NCI-H1694 (cell line): ENCODE measurements around the gene USHBP1.
"Not testable (repeated sequence)": the region's sequence is repeated elsewhere in the genome, so short reads cannot be mapped to it uniquely, and the experiment has no call there.

Experiments
- DNase-seq: peaks from one replicate; lab custom pipeline; 2025; lab: John Stamatoyannopoulos, UW

USHBP1 gene

DNA sequence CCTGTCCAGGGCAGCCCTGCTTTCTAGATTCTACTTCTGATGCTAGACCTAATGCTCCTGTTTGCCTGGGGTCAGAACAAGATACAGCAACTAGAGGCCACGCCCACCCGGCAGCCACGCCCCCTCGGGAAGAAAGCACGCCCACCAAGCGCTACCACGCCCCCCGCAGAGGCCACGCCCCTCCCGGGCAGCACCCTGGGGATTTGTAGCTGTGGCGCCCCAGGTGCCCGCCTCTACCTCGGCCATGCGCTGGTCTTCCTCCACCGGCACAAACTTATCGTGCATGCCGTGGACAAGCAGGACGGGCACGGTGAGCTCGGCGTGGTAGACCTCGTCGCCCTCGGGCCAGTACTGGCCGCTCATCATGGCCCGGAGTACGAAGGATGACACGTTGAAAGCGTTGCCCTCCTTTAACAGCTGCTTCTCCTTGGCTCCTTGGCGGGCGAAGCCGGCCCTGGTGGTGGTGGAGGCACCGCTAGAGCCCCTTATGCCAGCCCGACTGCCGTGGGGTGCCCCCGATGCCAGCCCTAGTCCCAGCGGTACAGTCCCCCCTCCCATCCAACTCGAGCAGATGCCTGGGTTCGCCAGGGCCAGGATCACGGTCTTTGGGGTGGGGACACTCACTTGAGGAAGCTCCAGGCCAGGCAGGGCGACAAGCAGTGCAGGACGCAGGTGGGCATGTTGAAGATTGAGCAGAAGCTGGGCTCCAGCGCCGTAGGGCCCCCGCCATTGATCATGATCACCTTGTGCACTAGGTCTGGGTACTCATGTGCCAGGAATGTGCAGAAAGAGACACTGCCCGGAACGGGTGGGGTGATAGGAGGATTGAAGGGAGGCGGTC, 29.7 kb upstream of the USHBP1 start:
- no peak for DNase-seq

DNA sequence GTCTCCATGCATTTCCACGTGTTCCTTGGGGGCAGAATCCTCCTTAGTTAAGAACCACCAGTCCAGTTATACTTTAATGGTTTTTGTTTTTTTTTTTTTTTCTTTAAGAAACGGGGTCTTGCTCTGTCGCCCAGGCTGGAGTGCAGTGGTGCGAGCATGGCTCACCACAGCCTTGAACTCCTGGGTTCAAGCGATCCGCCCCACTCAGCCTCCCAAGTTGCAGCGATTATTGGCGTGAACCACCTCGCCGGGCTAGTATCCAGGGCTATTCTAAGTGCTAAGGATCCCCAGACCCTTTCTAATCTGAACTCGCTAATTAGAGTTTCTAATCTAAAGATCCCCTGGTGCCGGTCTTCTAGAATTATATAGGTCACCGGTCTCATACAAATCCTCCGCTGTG, 29.1 kb upstream of the USHBP1 start:
- no peak for DNase-seq

DNA sequence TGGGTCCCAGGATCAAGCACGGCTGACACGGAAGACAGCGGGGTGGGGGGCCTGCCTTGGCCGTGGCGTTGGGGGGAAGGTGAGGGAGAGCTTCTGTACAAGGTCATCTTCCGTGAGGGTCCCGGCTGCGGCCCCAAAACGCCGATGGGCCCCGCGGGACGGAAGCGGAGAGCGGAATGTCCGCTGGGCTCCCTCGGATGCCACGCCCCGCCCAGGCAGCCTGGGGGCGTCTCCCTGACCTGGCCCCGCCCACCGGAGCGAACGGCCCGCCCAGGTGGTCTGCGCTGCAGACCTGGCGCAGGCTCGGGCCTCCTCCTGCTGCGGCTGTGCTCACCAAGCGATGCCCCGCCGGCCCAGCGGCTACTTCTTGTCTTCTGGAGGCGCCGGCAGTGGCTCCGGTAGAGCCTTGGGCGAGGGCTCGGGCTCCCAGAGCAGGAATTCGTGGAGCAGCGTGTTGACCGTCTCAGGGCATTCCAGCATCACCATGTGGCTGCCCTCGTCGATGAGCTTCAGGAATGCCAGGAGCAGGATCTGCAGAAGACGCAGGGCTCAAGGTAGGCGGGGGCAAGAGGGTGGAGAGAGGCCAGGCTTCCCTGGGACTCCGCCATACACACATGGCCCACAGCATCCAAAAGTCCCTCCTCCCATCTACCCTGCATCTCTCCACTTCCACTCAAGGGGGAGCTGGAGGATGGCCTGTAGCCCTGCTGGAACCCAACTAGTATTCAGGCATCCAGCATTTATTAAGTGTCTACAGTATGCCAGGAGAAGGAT, 27.9 kb upstream of the USHBP1 start:
- peak; percentile 73 for DNase-seq

DNA sequence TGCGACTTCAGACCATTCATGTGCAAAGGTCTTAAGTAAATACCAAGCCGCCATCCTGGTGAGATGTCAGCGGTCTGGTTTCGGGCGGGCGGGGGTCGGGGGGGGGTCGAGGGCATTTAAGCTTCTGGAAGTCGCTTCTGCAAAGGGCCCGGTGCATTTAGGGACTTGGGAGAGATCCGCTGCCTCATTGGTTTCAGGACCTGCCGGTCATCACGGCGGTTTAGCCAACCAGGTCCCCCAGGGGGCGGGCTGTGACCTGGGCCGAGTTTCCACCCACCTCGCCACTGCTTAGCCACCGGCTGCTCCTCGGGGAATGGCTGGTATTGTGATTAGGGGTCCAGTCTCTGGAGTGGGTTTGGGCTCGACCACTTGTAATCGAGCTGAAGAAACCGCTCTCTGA, 24.9 kb upstream of the USHBP1 start:
- no peak for DNase-seq

DNA sequence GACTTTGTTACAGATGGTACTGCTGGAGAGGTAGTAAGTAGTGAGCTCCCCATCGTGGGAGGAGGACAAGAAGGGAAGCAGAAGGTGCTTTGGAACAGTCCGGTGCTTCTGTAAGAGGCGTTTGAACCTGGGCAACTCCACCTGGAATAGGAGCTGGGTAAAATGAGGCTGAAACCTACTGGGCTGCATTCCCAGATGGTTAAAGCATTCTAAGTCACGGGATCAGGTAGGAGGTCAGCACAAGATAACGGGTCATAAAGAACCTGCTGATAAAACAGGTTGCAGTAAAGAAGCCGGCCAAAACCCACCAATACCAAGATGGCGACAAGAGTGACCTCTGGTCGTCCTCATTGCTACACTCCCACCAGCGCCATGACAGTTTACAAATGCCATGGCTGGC, 22.2 kb upstream of the USHBP1 start:
- DNase-seq = no peak

DNA sequence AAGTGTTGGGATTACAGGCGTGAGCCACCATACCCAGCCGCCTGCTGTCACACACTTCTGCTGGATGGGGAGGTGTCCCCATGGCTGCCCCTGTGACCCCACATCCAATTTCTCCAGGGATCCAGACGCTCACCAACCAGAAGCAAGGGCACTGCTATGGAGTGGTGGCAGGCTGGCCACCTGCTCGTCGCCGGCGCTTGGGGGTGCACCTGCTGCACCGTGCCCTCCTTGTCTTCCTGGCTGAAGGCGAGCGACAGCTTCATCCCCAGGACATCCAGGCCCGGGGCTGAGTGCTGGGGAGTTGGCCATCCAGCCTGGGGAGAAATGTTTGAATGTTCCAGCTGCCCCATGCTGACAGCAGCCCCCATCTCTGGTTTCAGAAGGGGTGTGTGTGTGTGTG, 21.7 kb upstream of the USHBP1 start:
- DNase-seq = no peak

DNA sequence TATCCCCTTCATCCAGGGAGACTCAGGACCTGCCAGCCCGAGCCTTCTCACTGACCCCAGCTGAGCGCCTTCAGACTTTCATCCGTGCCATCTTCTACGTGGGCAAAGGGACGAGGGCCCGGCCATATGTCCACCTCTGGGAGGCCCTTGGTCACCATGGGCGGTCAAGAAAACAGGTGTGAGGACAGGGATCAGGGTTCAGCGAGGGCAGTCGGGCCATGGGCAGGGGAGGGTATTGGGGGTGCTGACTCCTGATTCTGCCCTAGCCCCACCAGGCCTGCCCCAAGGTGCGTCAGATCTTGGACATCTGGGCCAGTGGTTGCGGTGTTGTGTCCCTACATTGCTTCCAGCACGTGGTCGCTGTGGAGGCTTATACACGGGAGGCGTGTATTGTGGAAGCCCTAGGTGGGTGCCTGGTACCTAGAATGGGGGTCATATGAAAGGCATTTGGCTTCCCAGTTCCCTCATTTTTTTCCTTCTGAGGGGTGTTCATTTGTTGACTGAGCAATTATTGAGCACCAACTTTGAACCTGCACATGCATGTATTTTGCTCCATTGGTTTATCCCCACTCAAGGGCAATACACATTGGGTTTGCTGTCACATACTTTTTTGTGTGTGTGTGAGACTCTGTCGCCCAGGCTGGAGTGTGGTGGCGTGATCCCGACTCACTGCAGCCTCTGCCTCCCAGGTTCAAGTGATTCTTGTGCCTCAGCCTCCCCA, 21.0 kb upstream of the USHBP1 start:
- DNase-seq = no peak

DNA sequence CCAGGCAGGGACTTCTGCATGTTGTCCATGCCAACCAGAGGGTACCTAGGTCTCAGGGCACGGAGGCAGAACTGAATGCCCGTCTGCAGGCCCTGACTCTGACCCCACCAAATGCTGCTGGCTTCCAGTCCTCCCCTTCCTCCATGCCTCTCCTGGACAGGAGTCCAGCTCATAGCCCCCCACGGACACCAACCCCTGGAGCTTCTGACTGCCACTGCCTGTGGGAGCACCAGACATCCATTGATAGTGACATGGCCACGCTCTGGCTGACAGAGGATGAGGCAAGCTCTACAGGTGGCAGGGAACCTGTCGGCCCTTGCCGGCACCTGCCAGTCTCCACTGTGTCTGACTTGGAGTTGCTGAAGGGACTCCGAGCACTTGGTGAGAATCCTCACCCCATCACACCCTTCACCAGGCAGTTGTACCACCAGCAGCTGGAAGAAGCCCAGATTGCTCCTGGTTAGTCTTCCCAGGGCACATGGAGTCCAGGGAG, 19.0 kb upstream of the USHBP1 start:
- DNase-seq = no peak

DNA sequence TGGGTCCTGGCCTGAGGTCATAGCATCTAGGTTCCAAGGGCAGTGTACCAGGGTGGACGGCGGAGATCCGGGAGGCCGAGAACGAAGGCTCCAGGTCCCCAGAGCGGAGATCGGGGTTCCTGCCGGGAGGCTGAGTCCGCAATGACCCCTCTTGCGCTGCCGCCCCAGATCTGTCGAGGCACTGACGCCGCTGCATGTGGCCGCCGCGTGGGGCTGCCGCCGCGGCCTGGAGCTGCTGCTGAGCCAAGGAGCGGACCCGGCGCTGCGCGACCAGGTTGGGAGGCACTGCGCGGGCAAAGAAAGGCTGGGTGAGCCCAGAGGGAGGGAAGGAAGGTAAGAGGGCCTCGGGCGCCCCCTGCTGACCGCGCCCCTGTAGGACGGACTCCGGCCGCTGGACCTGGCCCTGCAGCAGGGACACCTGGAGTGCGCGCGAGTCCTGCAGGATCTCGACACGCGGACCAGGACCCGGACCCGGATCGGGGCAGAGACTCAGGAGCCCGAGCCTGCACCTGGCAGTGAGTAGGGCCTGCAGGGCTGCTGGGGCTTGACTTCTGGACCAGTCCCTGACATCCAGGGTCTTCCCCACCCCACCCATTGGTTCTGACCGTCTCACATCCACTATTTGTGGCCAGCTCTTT, 18.1 kb upstream of the USHBP1 start:
- peak; percentile 29 for DNase-seq

DNA sequence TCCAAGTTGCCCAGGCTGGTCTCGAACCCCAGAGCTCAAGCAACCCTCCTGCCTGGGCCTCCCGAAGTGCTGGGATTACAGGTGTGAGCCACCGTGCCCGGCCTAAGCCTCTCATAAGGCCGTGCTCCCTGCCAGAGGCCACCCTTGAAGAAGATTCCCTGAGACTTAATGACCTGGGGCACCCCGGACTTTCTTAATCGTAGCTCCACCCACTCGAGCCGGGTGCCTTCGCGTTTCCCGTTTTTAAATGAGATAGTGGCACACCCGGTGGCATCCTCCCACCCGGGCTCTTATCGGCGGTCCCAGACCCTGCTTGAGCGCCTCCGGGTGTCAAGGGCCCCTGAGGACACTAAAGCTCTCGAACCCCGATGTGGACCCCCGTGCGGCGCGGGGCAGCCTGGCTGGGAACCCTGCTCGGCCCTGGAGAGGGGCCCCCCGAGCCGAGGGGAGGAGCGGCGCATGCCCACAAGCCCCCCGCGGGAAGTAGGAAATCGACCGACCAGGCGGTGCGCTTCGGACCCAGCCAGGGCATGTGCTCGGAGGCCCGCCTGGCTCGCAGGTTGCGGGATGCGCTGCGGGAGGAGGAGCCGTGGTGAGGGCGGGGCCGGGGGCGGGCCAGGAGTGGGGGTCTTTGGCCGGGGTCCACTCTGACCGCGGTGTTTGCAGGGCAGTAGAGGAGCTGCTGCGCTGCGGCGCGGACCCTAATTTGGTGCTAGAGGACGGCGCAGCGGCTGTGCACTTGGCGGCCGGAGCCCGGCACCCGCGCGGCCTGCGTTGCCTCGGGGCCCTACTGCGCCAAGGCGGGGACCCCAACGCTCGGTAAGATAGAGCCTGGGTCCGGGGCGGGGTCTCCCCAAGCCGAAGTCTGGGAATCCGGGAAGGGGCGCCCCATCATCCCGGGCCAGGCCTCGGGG, 17.1 kb upstream of the USHBP1 start, which contains the start of gene ANKLE1:
Gene ANKLE1 (plus strand): TSS at position 511 of the 914 bp plus-strand sequence. CDS start 20 bp downstream, at position 531.
- no peak for DNase-seq

DNA sequence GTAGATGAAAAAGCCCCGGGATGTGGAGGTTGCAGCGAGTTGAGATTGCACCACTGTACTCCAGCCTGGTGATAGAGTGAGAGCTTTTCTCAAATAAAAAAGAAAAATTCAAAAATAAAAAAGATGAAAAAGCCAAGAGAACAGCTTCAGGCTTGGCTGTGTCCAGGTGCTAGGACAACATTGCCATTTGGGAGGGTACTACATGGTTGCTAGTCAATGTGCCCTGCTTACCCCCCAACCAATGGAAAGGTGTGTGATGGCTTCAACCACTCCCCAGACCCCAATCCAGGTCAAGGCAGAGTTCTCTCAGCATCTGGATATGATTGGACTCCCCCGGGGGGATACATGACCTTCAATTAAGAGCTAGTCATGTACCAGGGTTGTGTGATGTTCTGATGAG, 14.9 kb upstream of the USHBP1 start:
- DNase-seq = no peak

DNA sequence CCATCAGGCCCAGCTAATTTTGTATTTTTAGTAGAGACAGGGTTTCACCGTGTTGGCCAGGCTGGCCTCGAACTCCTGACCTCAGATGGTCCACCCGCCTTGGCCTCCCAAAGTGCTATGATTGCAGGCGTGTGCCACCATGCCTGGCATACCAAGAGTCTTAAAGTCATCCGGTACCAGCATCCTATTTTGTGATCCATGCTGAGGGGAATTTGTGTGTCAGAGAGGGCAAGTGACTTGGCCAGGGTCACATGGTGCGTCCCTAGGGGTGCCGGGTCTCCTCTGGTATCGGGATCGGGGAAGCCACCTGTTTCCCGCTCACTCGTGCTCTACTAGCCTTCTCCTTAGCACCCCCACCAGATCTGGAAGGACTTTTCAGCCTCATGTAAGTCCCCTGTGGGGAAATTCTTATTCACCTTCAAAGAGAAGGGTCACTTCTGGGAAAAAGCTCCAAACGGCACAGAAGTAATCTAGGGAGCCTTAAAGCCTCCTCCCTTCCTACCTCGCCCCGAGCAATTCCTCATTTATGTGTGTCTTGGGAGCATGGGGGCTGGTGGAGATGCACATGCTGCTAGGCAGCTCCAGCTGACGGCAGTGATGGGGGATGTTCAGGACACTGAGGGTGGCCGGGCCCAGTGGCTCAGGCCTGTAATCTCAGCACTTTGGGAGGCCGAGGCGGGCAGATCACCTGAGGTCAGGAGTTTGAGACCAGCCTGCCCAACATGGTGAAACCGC, 11.1 kb upstream of the USHBP1 start:
- DNase-seq = no peak

DNA sequence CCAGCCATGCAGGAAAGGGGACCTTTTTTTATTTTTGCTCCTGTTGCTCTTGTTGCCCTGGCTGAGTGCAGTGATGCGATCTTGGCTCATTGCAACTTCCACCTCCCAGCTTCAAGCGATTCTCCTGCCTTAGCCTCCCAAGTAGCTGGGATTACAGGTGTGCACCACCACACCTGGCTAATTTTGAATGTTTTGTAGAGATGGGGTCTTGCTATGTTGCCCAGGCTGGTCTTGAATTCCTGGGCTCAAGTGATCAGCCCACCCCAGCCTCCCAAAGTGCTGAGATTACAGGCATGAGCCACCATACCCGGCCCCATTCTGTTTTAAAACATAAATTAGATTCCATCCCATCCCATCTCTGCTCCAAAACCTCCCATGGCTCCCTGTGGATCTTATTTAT, 10.3 kb upstream of the USHBP1 start:
- not testable (repeated sequence) for DNase-seq

DNA sequence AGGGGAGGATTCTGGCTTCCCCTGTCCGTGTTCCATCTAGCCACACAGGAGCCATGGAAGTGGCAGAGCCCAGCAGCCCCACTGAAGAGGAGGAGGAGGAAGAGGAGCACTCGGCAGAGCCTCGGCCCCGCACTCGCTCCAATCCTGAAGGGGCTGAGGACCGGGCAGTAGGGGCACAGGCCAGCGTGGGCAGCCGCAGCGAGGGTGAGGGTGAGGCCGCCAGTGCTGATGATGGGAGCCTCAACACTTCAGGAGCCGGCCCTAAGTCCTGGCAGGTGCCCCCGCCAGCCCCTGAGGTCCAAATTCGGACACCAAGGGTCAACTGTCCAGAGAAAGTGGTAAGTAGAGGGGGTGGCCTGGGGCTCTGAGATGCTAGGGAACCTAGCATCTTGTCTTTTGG, 4.2 kb upstream of the USHBP1 start:
- no peak for DNase-seq

DNA sequence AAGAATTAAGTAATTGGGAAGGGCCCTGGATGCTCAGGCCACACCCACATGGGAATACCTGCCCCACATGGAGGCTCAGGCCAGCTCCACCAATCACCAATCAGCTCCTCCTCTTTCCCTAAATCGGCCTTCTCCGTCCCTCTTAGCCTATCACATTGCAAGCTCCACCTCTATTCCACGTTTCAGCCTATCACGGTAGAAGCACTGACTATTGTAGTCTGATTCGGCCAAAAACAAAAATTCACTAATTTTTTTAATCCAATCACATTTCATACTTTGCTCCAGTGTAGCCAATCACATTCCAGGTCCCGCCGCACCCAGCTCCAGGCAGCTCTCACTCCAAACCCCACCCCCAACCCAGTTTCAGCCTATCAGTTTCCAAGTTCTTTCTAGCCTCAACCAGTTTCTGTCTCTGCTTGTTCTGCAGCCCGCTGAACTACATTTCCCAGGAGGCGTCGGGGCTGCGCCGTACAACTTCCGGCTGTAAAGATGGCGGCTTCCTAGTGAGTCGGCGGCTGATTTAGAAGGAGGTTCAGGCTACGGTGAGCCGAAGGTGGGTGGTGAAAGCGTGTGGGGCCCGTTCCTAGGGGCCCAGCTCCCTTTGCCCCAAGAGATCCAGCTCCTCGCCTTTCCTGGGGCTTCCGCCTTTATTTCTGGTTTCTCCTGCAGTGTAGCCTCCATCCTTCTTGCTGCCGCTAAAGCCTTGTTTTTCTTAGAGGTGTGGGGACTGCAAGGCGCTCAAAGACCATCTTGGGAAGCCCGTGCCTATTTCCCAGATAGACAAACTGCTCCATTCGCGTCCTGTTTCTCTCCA, 2.6 kb upstream of the USHBP1 start, which contains the start of gene BABAM1:
Gene BABAM1 (plus strand): TSS at position 469 of the 814 bp plus-strand sequence. CDS start 1,364 bp downstream, outside the sequence.
- DNase-seq = peak; percentile 97

DNA sequence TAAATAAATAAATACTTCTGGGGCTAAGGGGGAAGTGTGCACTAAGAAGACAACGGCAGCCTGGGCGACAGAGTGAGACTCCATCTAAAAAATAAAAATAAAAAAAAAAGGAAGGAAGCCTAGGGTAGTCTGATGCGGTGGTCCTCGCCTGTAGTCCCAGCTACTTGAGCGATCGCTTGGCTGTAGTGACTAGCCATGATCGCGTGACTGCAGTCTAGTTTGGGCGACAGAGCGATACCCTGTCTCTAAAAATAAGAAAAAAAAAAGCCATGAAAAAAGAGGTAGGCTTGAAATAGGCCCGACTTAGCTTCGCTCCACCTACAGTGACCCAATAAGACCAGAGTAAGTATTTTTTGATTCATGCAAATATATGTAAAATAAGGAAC, 2.0 kb upstream of the USHBP1 start:
- DNase-seq = no peak

DNA sequence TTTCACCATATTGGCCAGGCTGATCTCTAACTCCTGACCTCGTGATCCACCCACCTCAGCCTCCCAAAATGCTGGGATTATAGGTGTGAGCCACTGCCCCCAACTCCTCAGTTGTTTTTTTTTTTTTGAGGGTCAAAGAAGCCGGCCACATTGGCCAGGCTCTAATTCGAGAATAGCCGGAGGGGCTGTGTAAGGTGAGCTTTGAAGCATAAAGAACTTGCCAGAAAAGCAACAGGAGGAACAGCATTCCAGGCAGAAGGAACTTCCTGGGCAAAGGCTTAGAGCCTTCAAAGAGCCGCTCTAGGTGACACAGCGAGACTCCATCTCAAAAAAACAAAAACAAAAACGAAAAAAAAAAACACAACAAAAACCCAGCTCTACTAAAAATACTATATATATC, 1.5 kb upstream of the USHBP1 start:
- no peak for DNase-seq

DNA sequence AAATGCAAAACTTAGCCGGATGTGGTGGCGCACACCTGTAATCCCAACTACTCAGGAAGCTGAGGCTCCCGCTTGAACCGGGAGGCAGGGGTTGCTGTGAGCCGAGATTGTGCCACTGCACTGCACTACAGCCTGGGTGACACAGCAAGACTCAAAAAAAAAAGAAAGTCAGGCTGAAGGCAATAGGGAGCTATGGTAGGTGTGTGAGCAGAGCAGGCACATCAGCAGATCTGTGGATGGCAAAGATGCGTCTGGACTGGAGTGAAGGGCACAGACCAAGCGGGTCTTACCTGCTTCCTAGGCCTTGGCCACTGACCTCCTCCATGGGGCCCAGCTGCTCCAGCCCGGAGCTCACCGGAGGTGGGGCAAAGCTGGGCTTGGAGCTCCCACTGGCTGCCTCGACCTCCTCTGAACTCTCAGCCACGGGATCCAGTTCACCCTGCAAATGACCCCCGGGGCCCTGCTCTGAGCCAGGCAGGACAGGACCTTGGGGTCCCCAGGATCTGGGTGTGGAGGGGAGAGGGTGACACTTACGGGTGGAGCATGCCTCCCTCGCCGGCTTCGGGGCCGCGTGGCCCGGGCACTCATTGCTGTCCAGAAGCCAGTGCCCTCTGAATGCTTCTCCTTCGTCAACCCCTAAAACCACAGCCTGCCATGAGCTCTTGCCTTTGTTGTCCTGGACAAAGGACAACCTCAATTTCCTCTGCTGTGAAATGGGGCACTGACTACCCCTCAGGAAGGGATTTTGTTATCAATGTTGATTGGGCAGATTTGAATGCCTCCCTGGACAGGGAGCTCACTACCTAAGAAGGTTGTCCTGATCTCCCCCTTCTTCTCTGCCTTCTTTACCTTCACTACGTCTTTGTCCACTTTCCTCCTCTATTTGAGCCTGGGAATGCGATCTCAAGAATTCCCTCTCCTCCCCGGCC, 569 bp downstream of the USHBP1 start:
- no peak for DNase-seq
